ENCODE results near the gene TAS2R9.

DNA sequence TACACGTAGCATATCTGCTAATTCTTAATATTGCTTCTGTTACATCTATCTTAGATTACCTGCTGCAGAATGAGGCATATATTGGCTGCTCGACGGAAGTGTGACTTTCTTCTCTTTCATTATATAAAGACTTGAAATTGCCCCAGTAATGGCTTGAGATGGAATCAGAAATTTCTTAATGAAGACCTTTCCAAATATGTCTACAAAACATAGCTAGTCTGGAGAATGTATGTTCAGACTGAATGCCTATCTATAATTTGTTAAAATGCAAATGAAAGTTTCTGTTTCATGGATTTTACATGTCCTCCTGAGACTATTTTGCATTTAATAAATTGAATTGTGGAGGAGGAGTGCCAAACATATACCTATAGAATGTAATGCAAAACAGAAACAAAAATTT is 16.3 kb upstream of the TAS2R9 start, which contains the start of gene TAS2R10:
- no peak for TF ChIP-seq CTCF (IDR thresholded peaks at IDR 0.05)
- TF ChIP-seq POLR2A (IDR thresholded peaks at IDR 0.05) = no peak
